Measurements from ENCODE around the gene PALMD. TPM values are rescaled to one million over a fixed set of nuclear protein-coding genes. Genes with fewer than 3 reads are reported as not detected.

Gene PALMD
- total and polyA plus RNA-seq, 8 donors: 1.2 to 16.2 (median 3.9) TPM

GRCh38 chr1:99622702-99623347, 23.1 kb upstream of the PALMD start:
- intact Hi-C loops (cut with DNase I; ENCODE audit: low total_unique reads): no loop called here
- WGBS, 5 donors: 88 to 94% (median 91%) methylated on average over 4 of the region's 4 CpGs
- Histone ChIP-seq H3K27ac (no peak overlapping the region), H3K4me3 (no peak overlapping the region), H3K4me1 (peaks cover 0 to 4% (median 0%) of the 10 kb centered on the region in 4 donors), H3K36me3 (no peaks in the 10 kb centered on the region), H3K9me3 (no peaks in the 10 kb centered on the region), H3K27me3 (no peaks in the 10 kb centered on the region)
- no peak for DNase-seq
- TF ChIP-seq EP300 (IDR thresholded peaks at IDR 0.05): no peak

- Histone ChIP-seq H3K27ac (no peak overlapping the region), H3K4me3 (no peak overlapping the region), H3K9me3 (no peaks in the 10 kb centered on the region), H3K27me3 (no peaks in the 10 kb centered on the region), H3K36me3 (no peaks in the 10 kb centered on the region), H3K4me1 (peaks cover 0 to 4% (median 0%) of the 10 kb centered on the region in 4 donors)
- 54 to 88% (median 60%) methylated on average over 4 of the region's 4 CpGs for WGBS, 5 donors
- no peak for TF ChIP-seq CTCF (IDR thresholded peaks at IDR 0.05)
- no peak for TF ChIP-seq EP300 (IDR thresholded peaks at IDR 0.05)
- no peak for TF ChIP-seq POLR2A (IDR thresholded peaks at IDR 0.05)
- TF ChIP-seq POLR2AphosphoS5 (IDR thresholded peaks at IDR 0.05): no peak
- intact Hi-C loops (cut with DNase I; ENCODE audit: low total_unique reads): no loop called here
- DNase-seq: peak in 1 of 2 donors; percentile 24
These were observed 22.4 kb upstream of the PALMD start for GRCh38 chr1:99623554-99623953.

GRCh38 chr1:99627615-99628014, 18.3 kb upstream of the PALMD start:
- TF ChIP-seq EP300 (IDR thresholded peaks at IDR 0.05): no peak
- no peak for TF ChIP-seq CTCF (IDR thresholded peaks at IDR 0.05)
- TF ChIP-seq POLR2AphosphoS5 (IDR thresholded peaks at IDR 0.05): no peak
- Histone ChIP-seq H3K27ac (no peak overlapping the region), H3K36me3 (no peaks in the 10 kb centered on the region), H3K4me3 (no peak overlapping the region), H3K27me3 (no peaks in the 10 kb centered on the region), H3K4me1 (peaks cover 0 to 4% (median 0%) of the 10 kb centered on the region in 4 donors), H3K9me3 (no peaks in the 10 kb centered on the region)
- WGBS, 5 donors: 61 to 74% (median 73%) methylated on average over 5 of the region's 5 CpGs
- no peak for DNase-seq
- intact Hi-C loops (cut with DNase I; ENCODE audit: low total_unique reads): no loop called here

GRCh38 chr1:99629164-99629563, 16.7 kb upstream of the PALMD start:
- no peaks in the 10 kb centered on the region for H3K27me3 ChIP-seq
- WGBS, 5 donors: 83 to 96% (median 84%) methylated on average over 1 of the region's 1 CpG
- TF ChIP-seq CTCF (IDR thresholded peaks at IDR 0.05) (no peak), POLR2AphosphoS5 (IDR thresholded peaks at IDR 0.05) (no peak), POLR2A (IDR thresholded peaks at IDR 0.05) (no peak), EP300 (IDR thresholded peaks at IDR 0.05) (no peak)
- intact Hi-C loops (cut with DNase I; ENCODE audit: low total_unique reads): no loop called here
- H3K9me3 ChIP-seq: no peaks in the 10 kb centered on the region
- H3K4me3 ChIP-seq: no peak overlapping the region
- no peak for DNase-seq
- H3K36me3 ChIP-seq: no peaks in the 10 kb centered on the region
- H3K27ac ChIP-seq: no peak overlapping the region
- H3K4me1 ChIP-seq: no peaks in the 10 kb centered on the region

GRCh38 chr1:99634971-99635624, 10.8 kb upstream of the PALMD start:
- Histone ChIP-seq H3K27me3 (no peaks in the 10 kb centered on the region), H3K4me3 (no peak overlapping the region), H3K9me3 (no peaks in the 10 kb centered on the region), H3K36me3 (no peaks in the 10 kb centered on the region), H3K27ac (no peak overlapping the region), H3K4me1 (no peaks in the 10 kb centered on the region)
- TF ChIP-seq POLR2A (IDR thresholded peaks at IDR 0.05) (no peak), EP300 (IDR thresholded peaks at IDR 0.05) (no peak), POLR2AphosphoS5 (IDR thresholded peaks at IDR 0.05) (no peak), CTCF (IDR thresholded peaks at IDR 0.05) (no peak)
- DNase-seq: no peak
- intact Hi-C loops (cut with DNase I; ENCODE audit: low total_unique reads): no loop called here
- WGBS, 5 donors: 74 to 88% (median 81%) methylated on average over 3 of the region's 3 CpGs
